Activated T-cell treated with anti-CD3 and anti-CD28 coated beads for 1 hour (primary cell): ENCODE results near the gene SLC16A8.
"Not testable (repeated sequence)": the region's sequence is repeated elsewhere in the genome, so short reads cannot be mapped to it uniquely, and the experiment has no call there.

Source experiments
- DNase-seq: peaks from one replicate; pipeline ENCODE4 v3.0.0-alpha.2; 2020; ENCODE audit warnings: low read depth

Gene SLC16A8

DNA sequence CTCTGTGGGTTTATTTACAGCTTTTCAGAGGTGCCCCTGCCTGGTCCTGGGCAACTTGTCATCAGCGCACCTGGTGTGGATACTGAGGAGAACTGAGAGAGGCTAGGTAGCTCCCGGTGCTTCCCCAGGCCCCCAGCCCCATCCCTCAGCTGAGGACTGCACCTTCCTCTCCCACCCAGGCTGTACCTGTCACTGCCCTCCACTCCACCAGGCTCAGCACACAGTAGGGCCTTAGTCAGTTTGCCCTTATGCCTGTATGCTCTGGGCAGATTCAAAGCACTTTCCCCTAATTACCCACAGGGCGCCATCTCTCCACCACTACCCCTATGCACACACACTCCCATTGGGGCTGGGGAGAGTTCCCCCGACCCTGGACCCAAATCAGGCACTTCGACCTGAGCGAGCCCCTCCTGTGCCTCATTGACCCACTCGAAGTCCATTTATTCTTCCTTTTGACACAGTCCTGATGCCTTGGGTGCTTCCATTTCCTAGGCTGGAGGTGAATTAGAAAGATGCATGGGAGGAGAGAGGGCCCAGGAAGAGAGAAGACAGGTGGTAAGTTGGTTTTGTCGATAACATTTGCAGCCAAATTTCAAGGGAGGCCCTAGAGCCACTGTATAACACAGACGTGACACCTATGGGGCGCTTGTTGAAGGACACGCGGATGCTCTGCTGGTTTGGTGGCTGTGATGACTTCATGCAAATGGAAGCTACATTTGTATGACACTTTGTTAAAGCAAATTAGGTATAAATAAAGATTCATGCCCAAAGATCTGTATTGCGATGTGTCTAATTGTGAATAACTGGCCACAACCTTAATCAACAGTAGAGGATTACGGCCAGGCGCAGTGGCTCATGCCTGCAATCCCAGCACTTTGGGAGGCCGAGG is 40.6 kb downstream of the SLC16A8 start:
- DNase-seq: no peak

DNA sequence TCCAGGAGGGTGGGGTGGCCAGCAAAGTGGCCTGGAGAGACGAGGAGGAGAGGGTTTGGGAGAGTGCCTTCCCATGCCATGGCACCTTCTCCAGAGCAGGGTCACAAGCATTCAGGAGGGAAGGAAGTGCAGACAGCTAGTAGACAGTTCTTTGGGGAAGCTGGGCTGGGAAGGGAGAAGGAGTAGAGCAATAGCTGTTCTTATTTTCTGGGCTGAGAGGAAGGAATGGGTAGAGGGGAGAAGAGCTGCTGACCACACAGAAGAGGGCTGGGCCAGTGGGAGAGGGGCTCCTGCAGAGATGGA is 41.5 kb downstream of the SLC16A8 start:
- no peak for DNase-seq

DNA sequence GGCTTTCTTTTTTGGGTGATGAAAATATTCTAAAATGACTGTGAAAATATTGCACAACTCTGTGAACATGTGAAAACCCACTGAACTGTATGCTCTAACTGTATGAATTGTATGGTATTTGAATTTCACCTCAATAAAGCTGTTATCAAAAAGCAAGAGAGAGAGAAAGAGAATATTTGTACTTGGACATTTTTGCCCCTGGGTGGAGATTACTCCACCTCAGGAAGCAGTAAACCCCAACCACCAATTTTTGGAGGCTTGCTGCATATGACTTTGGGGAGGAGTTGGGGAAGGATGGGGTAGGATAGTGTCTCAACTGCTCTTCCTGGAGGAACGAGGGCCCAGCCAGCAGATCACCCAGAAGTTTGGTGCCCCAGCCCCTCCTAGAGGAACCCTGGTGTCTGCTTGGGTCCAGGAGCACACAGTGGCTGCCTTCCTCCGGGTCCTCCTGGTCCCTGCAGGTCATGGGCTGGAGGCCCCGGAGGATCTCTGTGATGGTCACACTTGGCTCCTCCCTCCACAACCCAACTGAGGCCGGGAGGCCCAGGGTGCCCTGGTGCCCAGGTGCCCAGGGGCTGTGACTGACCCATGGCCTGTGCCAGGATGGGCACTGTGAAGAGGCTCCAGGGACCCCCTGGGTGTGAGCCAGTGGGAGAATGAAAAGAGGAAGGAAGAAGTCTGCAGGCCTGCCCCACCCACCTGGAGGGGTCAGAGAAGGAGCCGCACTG is 42.1 kb downstream of the SLC16A8 start:
- no peak for DNase-seq

DNA sequence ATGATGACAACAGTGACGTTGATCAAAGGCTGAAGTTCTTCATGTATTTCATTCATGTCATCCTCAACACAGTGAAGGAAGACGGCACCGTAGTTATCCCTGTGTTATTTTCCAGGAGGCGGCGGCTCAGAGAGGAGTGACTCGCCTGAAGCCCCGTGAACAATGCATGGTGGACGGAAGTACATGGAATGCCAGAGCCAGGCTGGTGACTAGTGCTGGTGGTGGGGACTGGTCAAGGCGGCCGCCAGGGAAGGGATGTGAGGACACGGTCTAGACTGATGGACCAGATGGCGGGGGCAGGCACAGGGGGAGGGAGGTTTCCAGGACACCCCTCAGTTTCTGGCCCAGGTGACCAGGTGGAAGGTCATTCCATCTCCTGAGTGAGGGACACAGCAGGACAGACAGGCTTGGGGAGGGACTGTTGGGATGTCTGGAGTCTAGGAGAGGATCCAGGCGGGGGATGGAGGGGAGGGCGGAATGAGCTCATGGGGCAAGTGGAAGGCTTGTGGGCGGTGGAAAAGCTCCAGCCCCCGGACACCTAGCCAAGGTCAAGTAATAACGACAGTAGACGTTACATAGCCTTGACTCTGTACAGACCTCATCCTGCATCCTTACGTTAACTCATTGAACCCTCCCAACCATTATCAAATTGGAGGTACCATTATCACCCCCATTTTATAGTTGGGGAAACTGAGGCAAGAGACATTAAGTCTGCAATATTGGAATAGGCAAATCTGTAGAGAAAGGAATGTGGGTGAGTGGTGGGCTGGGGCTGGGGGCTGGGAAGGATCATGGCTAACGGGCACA is 42.8 kb downstream of the SLC16A8 start:
- no peak for DNase-seq

GRCh38 chr22:38038890-38039812 is 44.8 kb downstream of the SLC16A8 start:
- no peak for DNase-seq

GRCh38 chr22:38038426-38038825 is 45.6 kb downstream of the SLC16A8 start:
- DNase-seq: no peak

- DNase-seq: not testable (repeated sequence)
Observed at GRCh38 chr22:38037367-38038150, 46.4 kb downstream of the SLC16A8 start.

- DNase-seq: no peak
Observed at GRCh38 chr22:38036392-38037062, 47.5 kb downstream of the SLC16A8 start.

DNA sequence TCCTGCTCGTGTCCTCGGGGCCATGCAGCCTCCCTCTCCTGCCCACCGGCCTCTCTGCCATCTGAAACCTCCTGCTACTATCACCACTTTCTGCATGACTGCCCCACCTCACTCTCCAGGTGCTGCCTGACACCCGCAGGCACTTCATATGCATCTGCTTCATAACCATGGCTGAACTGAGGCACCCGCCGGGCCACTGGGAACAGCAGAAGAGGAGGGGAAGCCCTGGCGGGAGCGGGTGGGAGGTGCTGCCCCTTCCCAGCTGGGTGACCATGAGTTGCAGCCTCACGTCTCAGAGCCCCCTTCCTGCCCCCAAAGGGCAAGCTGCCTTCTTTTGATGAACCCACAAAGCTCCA is 48.5 kb downstream of the SLC16A8 start:
- no peak for DNase-seq

DNA sequence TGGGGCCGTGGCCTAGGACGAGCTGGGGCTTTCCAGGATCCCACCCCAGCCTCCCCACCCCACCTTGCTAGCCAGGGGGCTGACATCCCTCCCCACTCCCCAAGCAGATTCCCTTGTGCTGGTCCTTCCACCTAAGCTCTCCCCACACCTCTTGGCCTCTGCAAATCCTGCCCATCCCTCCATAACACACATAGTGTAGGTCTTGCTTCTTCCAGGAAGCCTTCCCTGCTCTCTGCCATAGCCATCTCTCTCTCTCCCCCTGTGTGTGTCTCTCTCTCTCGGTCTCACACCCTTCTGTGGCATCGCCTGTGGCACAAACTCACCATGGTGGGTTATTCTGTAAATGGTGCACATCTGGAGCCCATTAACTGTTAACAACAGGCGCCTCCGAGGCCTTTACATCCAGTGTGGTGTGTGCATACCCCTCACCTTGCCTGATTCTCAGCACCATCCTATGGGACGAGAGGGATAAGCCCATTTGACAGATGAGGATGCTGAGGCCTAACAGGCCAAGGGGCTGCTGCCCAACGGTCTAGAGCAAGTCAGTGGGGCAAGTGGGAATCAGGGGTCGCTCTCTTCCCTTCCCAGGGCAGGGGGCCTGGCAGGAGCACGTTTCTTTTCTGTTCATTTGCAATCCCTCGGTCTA is 49.0 kb downstream of the SLC16A8 start:
- no peak for DNase-seq

DNA sequence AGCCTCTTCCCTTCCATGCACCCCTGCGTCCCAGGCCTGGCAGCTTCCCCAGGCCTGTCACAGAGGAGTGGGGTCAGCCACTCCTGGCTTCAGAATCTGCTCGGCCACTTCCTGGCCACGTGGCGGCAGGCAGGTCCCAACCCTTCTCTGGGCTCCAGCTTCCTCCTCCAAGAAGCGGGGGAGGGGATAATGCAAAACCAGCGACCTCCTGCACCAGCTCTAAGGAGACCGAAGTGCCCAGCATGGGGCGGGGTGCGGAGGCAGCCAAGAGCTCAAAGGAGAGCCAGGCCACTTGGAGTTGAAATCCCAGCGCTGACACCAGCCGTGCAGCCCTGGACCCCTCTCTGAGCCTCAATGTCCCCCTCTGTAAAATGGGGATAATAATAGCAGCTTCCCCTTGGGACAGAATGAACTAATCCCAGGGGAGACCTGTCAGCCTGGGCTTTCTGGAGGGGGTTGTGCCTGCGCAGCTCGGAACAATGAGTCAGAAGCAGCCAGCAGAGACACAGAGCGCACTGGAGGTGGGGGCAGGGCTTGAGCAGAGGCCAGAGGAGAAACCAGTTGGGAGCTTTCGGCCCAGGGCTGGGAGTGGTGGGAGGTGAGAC is 49.6 kb downstream of the SLC16A8 start:
- DNase-seq: no peak

GRCh38 chr22:38033522-38034277 is 50.3 kb downstream of the SLC16A8 start:
- DNase-seq: no peak

DNA sequence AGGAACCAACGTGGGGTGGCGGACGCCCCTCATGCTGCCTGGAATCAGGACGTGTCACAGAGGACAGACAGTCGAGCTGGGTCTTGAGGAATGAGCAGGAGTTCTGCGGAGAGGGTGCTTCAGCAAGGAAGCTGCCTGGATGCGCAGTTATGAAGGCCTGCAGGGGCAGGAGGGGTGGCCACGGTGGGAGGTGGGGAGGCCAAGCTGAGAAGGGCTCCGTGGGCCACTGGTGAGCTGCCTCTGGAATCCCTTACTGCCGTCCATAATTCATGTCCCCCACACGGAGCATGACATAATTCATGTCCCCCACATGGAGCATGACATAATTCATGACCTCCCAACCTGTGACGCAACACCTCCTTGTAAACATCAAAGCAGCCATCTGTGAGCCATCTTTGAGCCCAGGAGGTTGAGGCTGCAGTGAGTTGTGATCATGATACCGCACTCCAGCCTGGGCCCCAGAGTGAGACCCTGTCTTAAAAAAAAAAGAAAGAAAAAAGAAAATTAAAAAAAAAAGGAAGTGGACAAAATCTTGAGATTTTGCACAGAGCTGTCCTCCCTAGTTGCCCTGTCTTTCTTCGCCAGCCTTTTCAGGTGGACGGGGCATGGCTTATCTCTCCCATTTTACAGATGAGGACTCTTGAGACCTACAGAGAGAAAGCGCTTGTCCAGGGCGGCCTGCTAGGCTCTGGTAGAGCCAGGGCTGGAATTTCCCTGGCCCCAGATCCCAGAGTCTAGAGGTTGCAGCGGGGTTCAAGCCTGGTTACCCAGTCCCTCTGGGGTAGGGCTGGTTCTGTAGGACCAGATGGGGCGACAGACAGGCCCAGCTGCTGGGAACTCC is 51.1 kb downstream of the SLC16A8 start:
- DNase-seq: no peak

DNA sequence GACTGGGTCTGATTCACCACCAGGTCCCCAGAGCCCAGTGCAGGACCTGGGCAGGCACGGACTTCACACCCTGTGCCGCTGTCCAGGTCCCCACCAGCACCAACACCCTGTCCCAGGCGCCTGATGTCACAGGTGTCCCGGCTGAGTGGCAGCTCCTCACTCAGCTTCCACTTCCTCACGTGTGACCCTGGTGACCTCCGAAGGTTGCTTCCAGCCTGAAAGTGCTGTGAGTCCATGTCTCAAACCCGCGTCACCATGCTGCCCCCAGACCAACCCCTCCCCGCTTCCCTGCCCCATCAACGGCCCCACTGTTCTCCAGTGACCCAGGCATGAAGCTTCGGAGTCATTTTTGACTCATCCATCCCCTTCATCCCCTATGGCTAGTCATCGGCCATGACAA is 52.5 kb downstream of the SLC16A8 start:
- DNase-seq: no peak

- DNase-seq: no peak
Observed at GRCh38 chr22:38030311-38031133, 53.5 kb downstream of the SLC16A8 start.

GRCh38 chr22:38029901-38030300 is 54.1 kb downstream of the SLC16A8 start:
- no peak for DNase-seq

GRCh38 chr22:38029370-38029769 is 54.6 kb downstream of the SLC16A8 start:
- no peak for DNase-seq
